HepG2 (cell line): ENCODE data around the gene SLC25A10.
A peak's percentile ranks its signal among the peaks of the same experiment; 100 is the strongest.

Source experiments
- ZC3H4 ChIP-seq: sonication (generic); formaldehyde crosslinking; IDR thresholded peaks from 2 replicates; pipeline ENCODE4 v1.4.0; 2020; ENCODE audit warnings: missing genetic modification reagents, borderline replicate concordance
- ZMYM3 ChIP-seq: sonication (generic); formaldehyde crosslinking; IDR thresholded peaks from 2 replicates; pipeline ENCODE4 v1.5.1; 2020; ENCODE audit warnings: mild to moderate bottlenecking, missing genetic modification reagents
- ZNF431 ChIP-seq: sonication (generic); formaldehyde crosslinking; IDR thresholded peaks from 2 replicates; pipeline ENCODE4 v1.9.0; 2022; ENCODE audit warnings: missing genetic modification reagents, low read depth, mild to moderate bottlenecking, borderline replicate concordance
- TF ChIP-seq, protein P1 (sequence below): sonication (generic); formaldehyde crosslinking; IDR thresholded peaks from 2 replicates; pipeline ENCODE4 v1.5.0; 2020; ENCODE audit warnings: mild to moderate bottlenecking, missing genetic modification reagents, moderate library complexity

DNA sequence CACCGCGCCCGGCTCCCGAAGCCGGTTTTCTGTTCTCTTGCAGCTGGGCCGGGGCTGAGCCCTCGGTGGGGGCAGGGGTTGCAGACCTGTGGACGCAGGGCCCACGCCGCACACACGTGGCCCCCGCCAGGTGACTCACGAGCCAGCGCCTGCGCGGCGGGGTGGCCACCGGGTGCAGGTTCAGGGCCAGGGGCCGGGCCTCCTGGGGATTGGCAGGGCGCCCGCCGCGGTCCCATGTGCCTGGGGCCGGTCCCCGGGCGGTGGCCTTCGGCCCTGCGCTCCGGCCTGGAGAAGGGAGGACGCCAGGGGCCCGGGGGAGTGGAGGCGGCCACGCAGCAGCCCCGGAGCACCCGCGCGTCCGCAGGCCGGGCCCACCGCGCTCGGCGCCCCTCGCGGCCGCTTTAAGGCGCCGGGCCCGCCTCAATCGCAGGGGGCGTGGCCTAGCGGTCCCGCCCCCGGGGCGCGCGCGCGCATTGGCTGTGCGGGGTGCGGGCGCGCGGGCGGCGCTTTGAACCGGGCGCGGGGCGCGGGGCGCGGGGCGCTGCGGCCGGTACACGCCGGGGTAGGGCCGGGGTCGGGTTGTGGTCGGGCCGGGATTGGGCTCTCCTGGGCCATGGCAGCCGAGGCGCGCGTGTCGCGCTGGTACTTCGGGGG is at the start of gene SLC25A10:
- TF ChIP-seq, protein P1, sequence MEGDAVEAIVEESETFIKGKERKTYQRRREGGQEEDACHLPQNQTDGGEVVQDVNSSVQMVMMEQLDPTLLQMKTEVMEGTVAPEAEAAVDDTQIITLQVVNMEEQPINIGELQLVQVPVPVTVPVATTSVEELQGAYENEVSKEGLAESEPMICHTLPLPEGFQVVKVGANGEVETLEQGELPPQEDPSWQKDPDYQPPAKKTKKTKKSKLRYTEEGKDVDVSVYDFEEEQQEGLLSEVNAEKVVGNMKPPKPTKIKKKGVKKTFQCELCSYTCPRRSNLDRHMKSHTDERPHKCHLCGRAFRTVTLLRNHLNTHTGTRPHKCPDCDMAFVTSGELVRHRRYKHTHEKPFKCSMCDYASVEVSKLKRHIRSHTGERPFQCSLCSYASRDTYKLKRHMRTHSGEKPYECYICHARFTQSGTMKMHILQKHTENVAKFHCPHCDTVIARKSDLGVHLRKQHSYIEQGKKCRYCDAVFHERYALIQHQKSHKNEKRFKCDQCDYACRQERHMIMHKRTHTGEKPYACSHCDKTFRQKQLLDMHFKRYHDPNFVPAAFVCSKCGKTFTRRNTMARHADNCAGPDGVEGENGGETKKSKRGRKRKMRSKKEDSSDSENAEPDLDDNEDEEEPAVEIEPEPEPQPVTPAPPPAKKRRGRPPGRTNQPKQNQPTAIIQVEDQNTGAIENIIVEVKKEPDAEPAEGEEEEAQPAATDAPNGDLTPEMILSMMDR = no peak; the same call in 1 of the 2 replicates
- TF ChIP-seq ZNF431 (CRISPR knock-in tag) (peak; percentile 98), ZMYM3 (CRISPR knock-in tag) (peak; percentile 71), ZC3H4 (0 out of 2 replicates have a peak, but pooled peaks have one; percentile 84)
